Urinary bladder (tissue), 4 donors: ENCODE results near the gene AFMID. TPM values are rescaled to one million over a fixed set of nuclear protein-coding genes. Genes with fewer than 3 reads are reported as not detected.

Experiments used
- DNase-seq: peaks from one replicate; pipeline ENCODE4 v3.0.0-alpha.2; 2015; ENCODE audit errors: extremely low spot score
- H3K27ac ChIP-seq: one replicate; pipeline ENCODE4 v1.5.1; 2013; ENCODE audit warnings: low read depth, mild to moderate bottlenecking, moderate library complexity
- H3K36me3 ChIP-seq: one replicate; pipeline ENCODE4 v1.6.1; 2013; ENCODE audit warnings: mild to moderate bottlenecking, moderate library complexity; ENCODE audit not compliant: insufficient read depth
- H3K4me1 ChIP-seq: one replicate; pipeline ENCODE4 v1.6.1; 2013; ENCODE audit warnings: mild to moderate bottlenecking, moderate library complexity; ENCODE audit not compliant: insufficient read depth
- H3K4me3 ChIP-seq: one replicate; pipeline ENCODE4 v1.5.1; 2013; ENCODE audit warnings: low read depth, low read length
- WGBS: extraction: QIAGEN DNeasy Blood & Tissue Kit; methylation state at CpG from one replicate; pipeline ENCODE4 v1.1.7; 2013; 5-methylcytosine and 5-hydroxymethylcytosine counted together
- polyA plus RNA-seq: library from polyadenylated mRNA; stranded (reverse); fragments of 200-250 nt; gene quantifications from one replicate; pipeline ENCODE4 v1.2.3, GENCODE V29; 2013
- total RNA-seq: library from RNA; depleted of rRNA; stranded (reverse); fragments of >200 nt; gene quantifications from one replicate; pipeline ENCODE4 v1.2.3, GENCODE V29; 2014
- donor health status: healthy with polysubstance abuse.
- donor health status: healthy.

Gene AFMID
- total and polyA plus RNA-seq, 2 donors: 23.5 TPM

GRCh38 chr17:78182504-78182903, 4.7 kb upstream of the AFMID start:
- no peak for DNase-seq
- H3K4me1 ChIP-seq: no peaks in the 10 kb centered on the region
- no peak overlapping the region for H3K4me3 ChIP-seq
- H3K36me3 ChIP-seq: no peaks in the 10 kb centered on the region
- no peak overlapping the region for H3K27ac ChIP-seq
- 94% methylated on average over 13 of the region's 13 CpGs for WGBS

- no peaks in the 10 kb centered on the region for H3K4me1 ChIP-seq
- WGBS: 81% methylated on average over 12 of the region's 12 CpGs
Observed at GRCh38 chr17:78183916-78184315, 3.2 kb upstream of the AFMID start.

DNA sequence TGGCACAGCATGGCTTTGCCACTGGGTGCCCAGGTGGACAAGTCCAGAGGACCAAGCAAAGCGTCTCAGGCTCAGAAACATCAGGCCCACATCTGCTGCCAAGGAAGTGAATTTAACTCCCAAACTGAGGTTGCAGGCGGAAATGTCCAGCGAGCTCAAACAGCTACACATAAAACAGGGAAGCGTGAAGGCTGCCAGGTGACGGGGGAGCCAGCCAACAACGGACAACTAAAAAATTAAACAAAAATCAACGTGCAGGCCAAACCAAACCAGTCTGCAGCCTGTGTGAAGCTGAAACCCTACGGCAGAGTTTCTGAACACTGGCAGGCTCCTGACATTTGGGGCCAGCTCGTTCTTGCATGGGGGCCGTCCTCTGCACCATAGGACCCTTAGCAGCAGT, 2.8 kb upstream of the AFMID start:
- DNase-seq: no peak

More at GRCh38 chr17:78183916-78184315, 3.2 kb upstream of the AFMID start:
- DNase-seq: no peak
- Histone ChIP-seq H3K36me3 (no peaks in the 10 kb centered on the region), H3K27ac (no peak overlapping the region), H3K4me3 (no peak overlapping the region)

GRCh38 chr17:78184868-78185267, 2.3 kb upstream of the AFMID start:
- H3K4me1 ChIP-seq: no peaks in the 10 kb centered on the region
- H3K36me3 ChIP-seq: no peaks in the 10 kb centered on the region
- H3K27ac ChIP-seq: no peak overlapping the region
- no peak overlapping the region for H3K4me3 ChIP-seq
- 65% methylated on average over 9 of the region's 9 CpGs for WGBS
- DNase-seq: no peak

More for the DNA sequence above, 2.8 kb upstream of the AFMID start:
- no peak overlapping the region for H3K27ac ChIP-seq
- H3K36me3 ChIP-seq: no peaks in the 10 kb centered on the region
- no peak overlapping the region for H3K4me3 ChIP-seq
- no peaks in the 10 kb centered on the region for H3K4me1 ChIP-seq
- WGBS: 47% methylated on average over 10 of the region's 10 CpGs

- no peaks in the 10 kb centered on the region for H3K36me3 ChIP-seq
- 56% methylated on average over 10 of the region's 10 CpGs for WGBS
- no peak for DNase-seq
- H3K4me1 ChIP-seq: no peaks in the 10 kb centered on the region
- H3K4me3 ChIP-seq: no peak overlapping the region
- H3K27ac ChIP-seq: no peak overlapping the region
Observed at GRCh38 chr17:78185981-78186691, 1.0 kb upstream of the AFMID start.

DNA sequence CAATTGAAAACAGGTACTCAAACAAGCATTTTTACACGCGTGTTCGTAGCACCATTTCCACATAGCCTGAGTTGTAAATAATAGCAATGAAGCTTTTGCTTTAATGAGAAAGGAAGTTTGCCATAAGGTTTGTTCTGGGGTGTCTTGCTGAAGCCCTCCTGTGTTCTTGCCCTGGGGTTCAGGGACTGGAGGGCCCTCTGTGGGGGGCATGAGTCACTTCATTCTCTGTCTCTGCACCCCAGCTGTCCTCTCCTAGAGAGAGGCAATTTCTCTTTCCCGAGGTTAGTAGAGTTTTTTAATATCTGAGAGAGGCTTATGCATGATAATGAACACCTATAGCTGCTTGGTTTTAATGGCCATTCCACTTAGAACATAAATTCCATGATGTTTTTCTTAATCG, 9.6 kb downstream of the AFMID start:
- Histone ChIP-seq H3K36me3 (no peaks in the 10 kb centered on the region), H3K4me1 (no peaks in the 10 kb centered on the region), H3K4me3 (no peak overlapping the region), H3K27ac (no peak overlapping the region)
- WGBS: 85% methylated on average over 5 of the region's 5 CpGs
- DNase-seq: no peak

GRCh38 chr17:78197147-78197832, 10.1 kb downstream of the AFMID start:
- no peak for DNase-seq
- no peak overlapping the region for H3K27ac ChIP-seq
- no peak overlapping the region for H3K4me3 ChIP-seq
- 87% methylated on average over 9 of the region's 9 CpGs for WGBS
- no peaks in the 10 kb centered on the region for H3K4me1 ChIP-seq
- H3K36me3 ChIP-seq: no peaks in the 10 kb centered on the region

GRCh38 chr17:78200451-78200850, 13.3 kb downstream of the AFMID start:
- Histone ChIP-seq H3K27ac (no peak overlapping the region), H3K36me3 (no peaks in the 10 kb centered on the region)
- 89% methylated on average over 6 of the region's 6 CpGs for WGBS

GRCh38 chr17:78202666-78203065, 15.5 kb downstream of the AFMID start:
- Histone ChIP-seq H3K36me3 (peaks cover 2% of the 10 kb centered on the region), H3K4me1 (no peaks in the 10 kb centered on the region), H3K27ac (no peak overlapping the region), H3K4me3 (no peak overlapping the region)
- WGBS: 92% methylated on average over 8 of the region's 8 CpGs
- no peak for DNase-seq

More at GRCh38 chr17:78200451-78200850, 13.3 kb downstream of the AFMID start:
- DNase-seq: no peak
- Histone ChIP-seq H3K4me1 (no peaks in the 10 kb centered on the region), H3K4me3 (no peak overlapping the region)

DNA sequence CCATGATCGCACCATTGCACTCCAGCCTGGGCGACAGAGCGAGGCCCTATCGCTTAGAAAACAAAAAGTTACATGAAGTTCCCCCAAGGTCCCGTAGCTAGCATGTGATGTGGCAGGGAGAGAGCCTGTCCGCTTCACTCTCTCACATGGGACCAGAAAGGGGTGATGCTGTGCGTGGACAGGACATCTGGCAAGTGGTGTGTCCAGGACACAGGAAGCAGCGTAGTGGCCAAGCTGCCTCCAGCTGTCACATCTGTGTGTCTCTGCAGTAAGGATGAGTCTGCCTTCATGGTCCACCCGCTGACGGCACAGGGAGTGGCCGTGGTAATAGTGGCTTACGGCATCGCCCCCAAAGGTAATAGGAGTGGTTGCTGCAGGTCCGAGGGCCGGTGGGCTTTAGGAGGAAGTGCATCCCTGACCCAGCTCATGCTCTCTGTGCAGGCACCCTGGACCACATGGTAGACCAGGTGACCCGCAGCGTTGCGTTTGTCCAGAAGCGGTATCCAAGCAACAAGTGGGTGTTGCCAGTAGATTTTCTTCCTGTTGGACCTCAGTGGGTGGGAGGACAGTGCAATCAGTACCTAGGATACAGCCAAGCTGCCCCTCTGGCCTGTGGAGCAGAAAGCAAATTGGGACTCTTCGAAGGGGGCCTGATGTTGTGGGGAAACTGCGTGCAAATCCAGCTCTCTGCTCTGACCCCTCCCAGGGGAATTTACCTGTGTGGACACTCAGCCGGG, 17.4 kb downstream of the AFMID start:
- WGBS: 92% methylated on average over 22 of the region's 22 CpGs
- Histone ChIP-seq H3K36me3 (peaks cover 2% of the 10 kb centered on the region), H3K27ac (no peak overlapping the region), H3K4me1 (no peaks in the 10 kb centered on the region), H3K4me3 (no peak overlapping the region)
- no peak for DNase-seq

GRCh38 chr17:78205124-78205775, 18.1 kb downstream of the AFMID start:
- H3K4me3 ChIP-seq: no peak overlapping the region
- H3K4me1 ChIP-seq: no peaks in the 10 kb centered on the region
- DNase-seq: no peak
- H3K27ac ChIP-seq: no peak overlapping the region
- WGBS: 91% methylated on average over 17 of the region's 17 CpGs
- peaks cover 2% of the 10 kb centered on the region for H3K36me3 ChIP-seq

GRCh38 chr17:78206298-78206697, 19.1 kb downstream of the AFMID start:
- Histone ChIP-seq H3K4me3 (no peak overlapping the region), H3K4me1 (no peaks in the 10 kb centered on the region), H3K27ac (no peak overlapping the region), H3K36me3 (peaks cover 2% of the 10 kb centered on the region)
- WGBS: 78% methylated on average over 7 of the region's 7 CpGs
- DNase-seq: no peak

GRCh38 chr17:78208486-78208885, 21.3 kb downstream of the AFMID start:
- WGBS: 51% methylated on average over 3 of the region's 3 CpGs
- H3K27ac ChIP-seq: no peak overlapping the region
- DNase-seq: no peak
- H3K36me3 ChIP-seq: peaks cover 2% of the 10 kb centered on the region
- H3K4me3 ChIP-seq: no peak overlapping the region
- H3K4me1 ChIP-seq: no peaks in the 10 kb centered on the region
